KBM-7 (cell line): ENCODE results near the gene TTYH2.
A peak's percentile ranks its signal among the peaks of the same experiment; 100 is the strongest.
"Not testable (repeated sequence)": the region's sequence is repeated elsewhere in the genome, so short reads cannot be mapped to it uniquely, and the experiment has no call there.

Experiments
- DNase-seq: peaks from one replicate; pipeline ENCODE4 v3.0.0-alpha.2; 2015
- in situ Hi-C: fragments of 300-500 bp; cut with MboI; formaldehyde crosslinking; loops from 2 replicates; pipeline ENCODE4 v1.14.3; 2020; ENCODE audit warnings: low sequenced_read_pairs, low pct_unique_long_range_greater_than_20kb, mixed read lengths

The TTYH2 gene

GRCh38 chr17:74212913-74213791, at the start of gene TTYH2:
TSS of gene TTYH2 (plus strand) at chr17:74213571. CDS start at chr17:74213588, 17 bp downstream.
- in situ Hi-C loops: no loop called here
- peak; percentile 87 for DNase-seq

GRCh38 chr17:74163836-74164235, 49.5 kb upstream of the TTYH2 start:
- in situ Hi-C loops: no loop called here
- no peak for DNase-seq

GRCh38 chr17:74164446-74165045, 48.8 kb upstream of the TTYH2 start:
- DNase-seq: no peak
- in situ Hi-C loops: no loop called here

- in situ Hi-C loops: no loop called here
- DNase-seq: no peak
Measured at GRCh38 chr17:74165797-74166365, 47.5 kb upstream of the TTYH2 start.

- in situ Hi-C loops: no loop called here
Measured at GRCh38 chr17:74170924-74171323, 42.4 kb upstream of the TTYH2 start.

GRCh38 chr17:74172700-74173099, 40.7 kb upstream of the TTYH2 start:
- in situ Hi-C loops: no loop called here
- no peak for DNase-seq

More at GRCh38 chr17:74170924-74171323, 42.4 kb upstream of the TTYH2 start:
- DNase-seq: no peak

GRCh38 chr17:74176546-74177001, 36.8 kb upstream of the TTYH2 start:
- DNase-seq: peak; percentile 74
- in situ Hi-C loops: no loop called here

- in situ Hi-C loops: no loop called here
- DNase-seq: no peak
Measured at GRCh38 chr17:74177018-74177450, 36.3 kb upstream of the TTYH2 start.

- in situ Hi-C loops: no loop called here
Measured at GRCh38 chr17:74179576-74179975, 33.8 kb upstream of the TTYH2 start.

GRCh38 chr17:74180336-74180735, 33.0 kb upstream of the TTYH2 start:
- in situ Hi-C loops: no loop called here
- DNase-seq: no peak

More at GRCh38 chr17:74179576-74179975, 33.8 kb upstream of the TTYH2 start:
- no peak for DNase-seq

- in situ Hi-C loops: no loop called here
- no peak for DNase-seq
Measured at GRCh38 chr17:74181341-74181740, 32.0 kb upstream of the TTYH2 start.

- DNase-seq: no peak
- in situ Hi-C loops: no loop called here
Measured at GRCh38 chr17:74182041-74182723, 31.2 kb upstream of the TTYH2 start.

GRCh38 chr17:74183411-74183810, 30.0 kb upstream of the TTYH2 start:
- in situ Hi-C loops: no loop called here
- no peak for DNase-seq

GRCh38 chr17:74185571-74186185, 27.7 kb upstream of the TTYH2 start:
- in situ Hi-C loops: no loop called here
- DNase-seq: no peak

GRCh38 chr17:74186498-74186897, 26.9 kb upstream of the TTYH2 start:
- DNase-seq: no peak
- in situ Hi-C loops: no loop called here

- no peak for DNase-seq
- in situ Hi-C loops: no loop called here
Measured at GRCh38 chr17:74187761-74188160, 25.6 kb upstream of the TTYH2 start.

- in situ Hi-C loops, DNase-seq: not testable (repeated sequence)
Measured at GRCh38 chr17:74188687-74189086, 24.7 kb upstream of the TTYH2 start.

- in situ Hi-C loops: no loop called here
- DNase-seq: peak; percentile 40
Measured at GRCh38 chr17:74190154-74190553, 23.2 kb upstream of the TTYH2 start.

- in situ Hi-C loops: no loop called here
- no peak for DNase-seq
Measured at GRCh38 chr17:74190807-74191406, 22.5 kb upstream of the TTYH2 start.
